KMS-11 (cell line): Measurements from ENCODE around the gene ZNF765.
"Not testable (repeated sequence)": the region's sequence is repeated elsewhere in the genome, so short reads cannot be mapped to it uniquely, and the experiment has no call there.

Experiments used
- H2AFZ ChIP-seq: fragments of 200-600 bp; sonication (generic); 2 replicates; pipeline ENCODE4 v1.6.1; 2016; ENCODE audit warnings: antibody characterized with exemption, mixed run types, low read depth
- H3K27ac ChIP-seq: fragments of 200-600 bp; sonication (generic); 2 replicates; pipeline ENCODE4 v1.6.1; 2016; ENCODE audit warnings: mild to moderate bottlenecking, mixed run types
- H3K27me3 ChIP-seq: fragments of 200-600 bp; sonication (generic); 2 replicates; pipeline ENCODE4 v1.6.1; 2017; ENCODE audit warnings: mild to moderate bottlenecking, low read depth, mixed run types, moderate library complexity; ENCODE audit not compliant: insufficient read depth
- H3K36me3 ChIP-seq: fragments of 200-600 bp; sonication (generic); 2 replicates; pipeline ENCODE4 v1.6.1; 2017; ENCODE audit warnings: mild to moderate bottlenecking, mixed run types; ENCODE audit not compliant: insufficient read depth
- H3K4me1 ChIP-seq: fragments of 200-600 bp; sonication (generic); 2 replicates; pipeline ENCODE4 v1.6.1; 2016; ENCODE audit warnings: mild to moderate bottlenecking, low read depth, mixed run types; ENCODE audit not compliant: poor library complexity, severe bottlenecking
- H3K4me2 ChIP-seq: fragments of 200-600 bp; sonication (generic); 2 replicates; pipeline ENCODE4 v1.7.0; 2016; ENCODE audit warnings: mild to moderate bottlenecking, mixed run types
- H3K4me3 ChIP-seq: fragments of 200-600 bp; sonication (generic); IDR thresholded peaks from 2 replicates; pipeline ENCODE4 v1.6.1; 2017; ENCODE audit warnings: low read depth, low read length, mixed read lengths; ENCODE audit not compliant: insufficient read depth
- H3K79me2 ChIP-seq: fragments of 200-600 bp; sonication (generic); 2 replicates; pipeline ENCODE4 v1.6.1; 2016; ENCODE audit warnings: low read depth, mixed run types; ENCODE audit not compliant: insufficient read depth
- H3K9ac ChIP-seq: fragments of 200-600 bp; sonication (generic); 2 replicates; pipeline ENCODE4 v1.6.1; 2016; ENCODE audit warnings: mild to moderate bottlenecking, mixed run types
- H4K20me1 ChIP-seq: fragments of 200-600 bp; sonication (generic); 2 replicates; pipeline ENCODE4 v1.6.1; 2016; ENCODE audit warnings: mild to moderate bottlenecking, mixed run types; ENCODE audit not compliant: insufficient read depth
- TF ChIP-seq, protein P1 (sequence below): fragments of 200-600 bp; sonication (generic); conservative IDR thresholded peaks from 2 replicates; pipeline ENCODE4 v1.6.1; 2017; ENCODE audit warnings: low read depth, mild to moderate bottlenecking, antibody characterized with exemption, low read length, moderate library complexity, mixed read lengths

Gene ZNF765

DNA sequence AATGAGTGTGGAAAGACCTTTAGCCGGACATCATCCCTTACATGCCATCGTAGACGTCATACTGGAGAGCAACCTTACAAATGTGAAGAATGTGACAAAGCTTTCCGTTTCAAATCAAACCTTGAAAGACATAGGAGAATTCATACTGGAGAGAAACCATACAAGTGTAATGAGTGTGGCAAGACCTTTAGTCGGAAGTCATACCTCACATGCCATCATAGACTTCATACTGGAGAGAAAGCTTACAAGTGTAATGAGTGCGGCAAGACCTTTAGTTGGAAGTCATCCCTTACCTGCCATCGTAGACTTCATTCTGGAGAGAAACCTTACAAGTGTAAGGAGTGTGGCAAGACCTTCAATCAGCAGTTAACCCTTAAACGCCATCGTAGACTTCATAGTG lies 60.9 kb downstream of the ZNF765 start:
- Histone ChIP-seq H3K36me3 (no peaks in the 10 kb centered on the region; the same call in 1 of the 2 replicates), H3K79me2 (no peaks in the 10 kb centered on the region), H3K4me3 (no peak overlapping the region)

GRCh38 chr19:53460131-53460721 lies 65.3 kb downstream of the ZNF765 start:
- not testable (repeated sequence) for H3K4me3 ChIP-seq, H3K27ac ChIP-seq, H3K9ac ChIP-seq, H3K4me1 ChIP-seq, H2AFZ ChIP-seq, H3K79me2 ChIP-seq, H3K4me2 ChIP-seq, H3K27me3 ChIP-seq, H3K36me3 ChIP-seq, H4K20me1 ChIP-seq

More for the DNA sequence above, 60.9 kb downstream of the ZNF765 start:
- no peaks in the 10 kb centered on the region for H3K4me1 ChIP-seq
- TF ChIP-seq, protein P1, sequence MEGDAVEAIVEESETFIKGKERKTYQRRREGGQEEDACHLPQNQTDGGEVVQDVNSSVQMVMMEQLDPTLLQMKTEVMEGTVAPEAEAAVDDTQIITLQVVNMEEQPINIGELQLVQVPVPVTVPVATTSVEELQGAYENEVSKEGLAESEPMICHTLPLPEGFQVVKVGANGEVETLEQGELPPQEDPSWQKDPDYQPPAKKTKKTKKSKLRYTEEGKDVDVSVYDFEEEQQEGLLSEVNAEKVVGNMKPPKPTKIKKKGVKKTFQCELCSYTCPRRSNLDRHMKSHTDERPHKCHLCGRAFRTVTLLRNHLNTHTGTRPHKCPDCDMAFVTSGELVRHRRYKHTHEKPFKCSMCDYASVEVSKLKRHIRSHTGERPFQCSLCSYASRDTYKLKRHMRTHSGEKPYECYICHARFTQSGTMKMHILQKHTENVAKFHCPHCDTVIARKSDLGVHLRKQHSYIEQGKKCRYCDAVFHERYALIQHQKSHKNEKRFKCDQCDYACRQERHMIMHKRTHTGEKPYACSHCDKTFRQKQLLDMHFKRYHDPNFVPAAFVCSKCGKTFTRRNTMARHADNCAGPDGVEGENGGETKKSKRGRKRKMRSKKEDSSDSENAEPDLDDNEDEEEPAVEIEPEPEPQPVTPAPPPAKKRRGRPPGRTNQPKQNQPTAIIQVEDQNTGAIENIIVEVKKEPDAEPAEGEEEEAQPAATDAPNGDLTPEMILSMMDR: no peak
- no peak overlapping the region for H3K4me2 ChIP-seq
- no peak overlapping the region for H3K27ac ChIP-seq
- no peaks in the 10 kb centered on the region for H3K27me3 ChIP-seq
- H3K9ac ChIP-seq: no peak overlapping the region
- H2AFZ ChIP-seq: no peak overlapping the region
- no peaks in the 10 kb centered on the region for H4K20me1 ChIP-seq

DNA sequence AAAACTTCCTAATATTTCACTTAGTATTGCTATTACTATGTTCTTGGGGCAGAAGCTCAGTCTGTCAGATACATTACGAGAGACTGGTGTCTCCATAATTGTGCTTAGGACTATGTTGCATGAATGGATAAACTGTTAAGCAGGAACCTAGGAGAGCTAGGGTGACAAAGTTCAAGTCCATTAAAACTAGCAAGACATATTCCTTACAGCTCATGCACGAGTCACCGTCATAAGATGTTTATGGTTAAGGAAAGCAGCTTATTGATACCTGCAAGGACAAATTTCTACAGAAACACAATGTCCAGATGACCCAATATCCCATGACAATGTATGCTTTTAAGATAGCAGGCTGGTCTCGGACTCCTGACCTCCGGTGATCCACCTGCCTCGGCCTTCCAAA lies 66.9 kb downstream of the ZNF765 start:
- no peaks in the 10 kb centered on the region for H3K79me2 ChIP-seq
- TF ChIP-seq, protein P1: no peak
- no peak overlapping the region for H3K4me3 ChIP-seq
- no peaks in the 10 kb centered on the region for H4K20me1 ChIP-seq
- H3K27me3 ChIP-seq: no peaks in the 10 kb centered on the region
- H2AFZ ChIP-seq: no peak overlapping the region
- no peak overlapping the region for H3K4me2 ChIP-seq
- H3K4me1 ChIP-seq: no peaks in the 10 kb centered on the region
- H3K27ac ChIP-seq: no peak overlapping the region
- no peak overlapping the region for H3K9ac ChIP-seq
- H3K36me3 ChIP-seq: no peaks in the 10 kb centered on the region

GRCh38 chr19:53462861-53463260 lies 67.9 kb downstream of the ZNF765 start:
- no peak overlapping the region for H3K4me3 ChIP-seq
- TF ChIP-seq, protein P1: no peak
- no peak overlapping the region for H3K9ac ChIP-seq
- no peaks in the 10 kb centered on the region for H3K79me2 ChIP-seq
- H4K20me1 ChIP-seq: no peaks in the 10 kb centered on the region
- no peaks in the 10 kb centered on the region for H3K27me3 ChIP-seq
- no peak overlapping the region for H2AFZ ChIP-seq
- no peaks in the 10 kb centered on the region for H3K4me1 ChIP-seq
- no peak overlapping the region for H3K27ac ChIP-seq
- H3K4me2 ChIP-seq: no peak overlapping the region
- no peaks in the 10 kb centered on the region for H3K36me3 ChIP-seq

DNA sequence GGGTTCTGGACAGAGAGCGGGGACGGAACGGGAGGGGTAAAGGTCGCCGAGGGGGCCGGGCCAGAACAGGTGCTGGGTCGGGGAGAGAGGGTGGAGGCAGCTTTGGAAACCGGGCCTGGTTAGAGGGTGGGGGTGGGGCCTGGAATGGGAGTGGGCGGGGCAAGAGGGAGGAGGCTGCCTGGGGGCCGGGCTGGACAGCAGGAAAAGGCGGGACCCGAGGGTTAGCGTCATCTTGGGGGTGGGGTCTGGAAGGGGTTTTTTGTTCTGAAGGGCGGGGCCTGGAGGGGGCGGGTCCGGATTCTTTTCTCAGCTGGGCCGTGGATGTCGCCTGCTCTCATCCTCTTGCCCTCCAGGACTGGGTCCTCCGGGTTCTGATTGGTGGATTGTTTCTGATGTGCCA lies 68.3 kb downstream of the ZNF765 start:
- no peak overlapping the region for H3K4me3 ChIP-seq
- no peak overlapping the region for H3K9ac ChIP-seq
- H2AFZ ChIP-seq: no peak overlapping the region

More for the DNA sequence above, 68.3 kb downstream of the ZNF765 start:
- no peaks in the 10 kb centered on the region for H3K79me2 ChIP-seq
- H3K4me2 ChIP-seq: no peak overlapping the region
- H4K20me1 ChIP-seq: no peaks in the 10 kb centered on the region
- no peaks in the 10 kb centered on the region for H3K36me3 ChIP-seq
- TF ChIP-seq, protein P1: no peak
- H3K4me1 ChIP-seq: no peaks in the 10 kb centered on the region
- H3K27me3 ChIP-seq: no peaks in the 10 kb centered on the region
- no peak overlapping the region for H3K27ac ChIP-seq
